Mononuclear cell (primary cell): ENCODE measurements around the gene MED29. TPM values are rescaled to one million over a fixed set of nuclear protein-coding genes. Genes with fewer than 3 reads are reported as not detected.

Experiments used
- H3K27me3 ChIP-seq: 2 replicates; pipeline ENCODE4 v1.6.0; 2011; ENCODE audit warnings: low read length, control low read depth; ENCODE audit not compliant: insufficient read depth
- H3K4me1 ChIP-seq: 2 replicates; pipeline ENCODE4 v1.5.1; 2011; ENCODE audit warnings: mild to moderate bottlenecking, low read length, control low read depth; ENCODE audit not compliant: insufficient read depth
- H3K4me3 ChIP-seq: 2 replicates; pipeline ENCODE4 v1.5.1; 2011; ENCODE audit warnings: mild to moderate bottlenecking, low read length, moderate library complexity
- H3K9me3 ChIP-seq: 2 replicates; pipeline ENCODE4 v1.5.1; 2011; ENCODE audit warnings: low read depth, mild to moderate bottlenecking, control low read depth, low read length
- total RNA-seq: library from RNA; depleted of rRNA; stranded (reverse); fragments of >200 nt; gene quantifications from one replicate; pipeline ENCODE4 v1.2.3, GENCODE V29; 2012

MED29 gene
- total RNA-seq, 1 donor = 21.9 TPM

DNA sequence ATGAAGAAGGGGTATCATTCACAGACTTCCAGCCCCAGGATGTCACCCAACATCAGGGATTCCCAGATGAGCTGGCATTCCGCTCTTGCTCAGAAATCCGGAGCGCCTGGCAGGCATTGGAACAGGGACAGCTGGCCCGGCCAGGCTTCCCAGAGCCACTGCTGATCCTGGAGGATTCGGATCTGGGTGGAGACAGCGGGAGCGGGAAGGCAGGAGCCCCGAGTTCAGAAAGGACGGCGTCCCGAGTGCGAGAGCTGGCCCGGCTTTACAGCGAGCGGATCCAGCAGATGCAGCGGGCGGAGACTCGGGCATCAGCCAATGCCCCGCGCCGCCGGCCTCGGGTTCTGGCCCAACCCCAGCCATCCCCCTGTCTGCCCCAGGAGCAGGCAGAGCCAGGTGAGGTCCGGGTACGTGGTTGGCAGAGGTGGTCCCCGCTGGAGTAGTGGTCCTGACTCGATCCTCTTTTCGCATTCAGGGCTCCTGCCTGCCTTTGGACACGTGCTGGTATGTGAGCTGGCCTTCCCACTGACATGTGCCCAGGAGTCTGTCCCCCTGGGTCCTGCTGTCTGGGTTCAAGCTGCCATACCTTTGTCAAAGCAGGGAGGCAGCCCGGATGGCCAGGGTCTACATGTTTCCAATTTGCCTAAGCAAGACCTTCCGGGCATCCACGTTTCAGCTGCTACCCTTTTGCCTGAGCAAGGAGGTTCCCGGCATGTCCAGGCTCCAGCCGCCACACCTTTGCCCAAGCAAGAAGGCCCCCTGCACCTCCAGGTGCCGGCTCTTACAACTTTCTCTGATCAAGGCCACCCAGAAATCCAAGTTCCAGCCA is 32.3 kb downstream of the MED29 start:
- Histone ChIP-seq H3K4me3 (no peak overlapping the region), H3K4me1 (no peaks in the 10 kb centered on the region), H3K9me3 (no peaks in the 10 kb centered on the region), H3K27me3 (no peaks in the 10 kb centered on the region)

GRCh38 chr19:39424934-39425333 is 33.8 kb downstream of the MED29 start:
- Histone ChIP-seq H3K9me3 (no peaks in the 10 kb centered on the region), H3K27me3 (no peaks in the 10 kb centered on the region), H3K4me1 (no peaks in the 10 kb centered on the region), H3K4me3 (no peak overlapping the region)

DNA sequence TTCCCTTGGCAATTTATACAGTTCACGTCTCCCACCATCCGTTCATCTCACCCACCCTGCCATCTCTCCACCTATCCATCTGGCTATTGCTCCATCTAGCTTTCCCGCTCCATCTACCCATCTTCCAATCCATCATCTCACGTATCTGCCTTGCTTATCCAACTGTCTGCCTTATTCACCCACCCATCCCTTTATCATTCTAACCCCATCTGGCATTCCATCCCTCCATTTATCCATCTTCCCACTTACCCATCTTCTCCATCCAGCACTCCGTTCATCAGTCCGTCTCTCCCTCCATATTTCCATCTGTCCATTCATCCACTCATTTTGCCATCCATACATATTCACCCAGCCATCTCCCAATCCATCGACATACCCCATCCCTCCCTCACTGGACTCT is 34.6 kb downstream of the MED29 start:
- Histone ChIP-seq H3K4me1 (peaks cover 6% of the 10 kb centered on the region), H3K27me3 (no peaks in the 10 kb centered on the region), H3K4me3 (no peak overlapping the region), H3K9me3 (no peaks in the 10 kb centered on the region)

- Histone ChIP-seq H3K9me3 (no peaks in the 10 kb centered on the region), H3K4me3 (no peak overlapping the region), H3K4me1 (peaks cover 9% of the 10 kb centered on the region), H3K27me3 (no peaks in the 10 kb centered on the region)
These were observed 35.0 kb downstream of the MED29 start for GRCh38 chr19:39426170-39426569.

- Histone ChIP-seq H3K4me1 (peaks cover 12% of the 10 kb centered on the region), H3K4me3 (no peak overlapping the region), H3K27me3 (no peaks in the 10 kb centered on the region), H3K9me3 (no peaks in the 10 kb centered on the region)
These were observed 36.5 kb downstream of the MED29 start for GRCh38 chr19:39427707-39428106.

- Histone ChIP-seq H3K4me1 (peaks cover 14% of the 10 kb centered on the region), H3K9me3 (no peaks in the 10 kb centered on the region), H3K4me3 (no peak overlapping the region), H3K27me3 (no peaks in the 10 kb centered on the region)
These were observed 37.3 kb downstream of the MED29 start for GRCh38 chr19:39428283-39429112.

GRCh38 chr19:39430675-39431593 is 39.8 kb downstream of the MED29 start:
- Histone ChIP-seq H3K27me3 (no peaks in the 10 kb centered on the region), H3K4me1 (peaks cover 34% of the 10 kb centered on the region), H3K4me3 (no peak overlapping the region), H3K9me3 (no peaks in the 10 kb centered on the region)

- H3K9me3 ChIP-seq = no peaks in the 10 kb centered on the region
- no peaks in the 10 kb centered on the region for H3K27me3 ChIP-seq
These were observed 41.5 kb downstream of the MED29 start for GRCh38 chr19:39432677-39433025.

DNA sequence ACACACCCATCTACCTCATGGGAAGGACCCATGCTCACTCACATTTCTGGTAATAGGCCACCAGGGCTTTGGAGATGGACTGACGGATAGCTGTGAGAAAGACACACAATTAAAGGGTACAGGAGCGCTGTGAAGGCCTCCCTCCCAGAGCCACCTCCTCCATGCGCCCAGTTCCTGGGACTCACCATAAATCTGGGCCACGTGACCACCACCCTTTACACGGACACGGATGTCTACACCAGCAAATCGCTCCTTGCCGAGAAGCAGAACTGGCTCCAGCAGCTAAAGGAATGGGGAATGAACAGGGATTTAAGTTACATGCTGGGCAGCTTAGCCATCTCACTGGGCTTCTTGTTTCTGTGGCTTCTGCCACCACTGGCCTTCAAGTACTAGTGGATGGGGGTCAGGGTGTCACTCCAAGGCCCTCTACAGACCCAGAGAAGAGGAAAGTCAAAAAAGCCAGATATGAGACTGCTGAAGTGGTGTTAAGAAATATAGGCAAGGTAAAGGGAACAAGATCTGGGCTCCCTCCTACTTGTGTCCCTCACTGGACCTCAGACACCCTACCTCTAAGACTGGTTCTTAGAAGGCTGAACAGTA is 42.4 kb downstream of the MED29 start:
- Histone ChIP-seq H3K27me3 (no peaks in the 10 kb centered on the region), H3K4me1 (peaks cover 43% of the 10 kb centered on the region), H3K4me3 (no peak overlapping the region), H3K9me3 (no peaks in the 10 kb centered on the region)

More at GRCh38 chr19:39432677-39433025, 41.5 kb downstream of the MED29 start:
- Histone ChIP-seq H3K4me3 (no peak overlapping the region), H3K4me1 (peaks cover 43% of the 10 kb centered on the region)

- H3K9me3 ChIP-seq = no peaks in the 10 kb centered on the region
- no peaks in the 10 kb centered on the region for H3K27me3 ChIP-seq
- H3K4me3 ChIP-seq = peak overlapping the region; percentile 83
- peaks cover 43% of the 10 kb centered on the region for H3K4me1 ChIP-seq
These were observed 43.2 kb downstream of the MED29 start for GRCh38 chr19:39434123-39435076.

DNA sequence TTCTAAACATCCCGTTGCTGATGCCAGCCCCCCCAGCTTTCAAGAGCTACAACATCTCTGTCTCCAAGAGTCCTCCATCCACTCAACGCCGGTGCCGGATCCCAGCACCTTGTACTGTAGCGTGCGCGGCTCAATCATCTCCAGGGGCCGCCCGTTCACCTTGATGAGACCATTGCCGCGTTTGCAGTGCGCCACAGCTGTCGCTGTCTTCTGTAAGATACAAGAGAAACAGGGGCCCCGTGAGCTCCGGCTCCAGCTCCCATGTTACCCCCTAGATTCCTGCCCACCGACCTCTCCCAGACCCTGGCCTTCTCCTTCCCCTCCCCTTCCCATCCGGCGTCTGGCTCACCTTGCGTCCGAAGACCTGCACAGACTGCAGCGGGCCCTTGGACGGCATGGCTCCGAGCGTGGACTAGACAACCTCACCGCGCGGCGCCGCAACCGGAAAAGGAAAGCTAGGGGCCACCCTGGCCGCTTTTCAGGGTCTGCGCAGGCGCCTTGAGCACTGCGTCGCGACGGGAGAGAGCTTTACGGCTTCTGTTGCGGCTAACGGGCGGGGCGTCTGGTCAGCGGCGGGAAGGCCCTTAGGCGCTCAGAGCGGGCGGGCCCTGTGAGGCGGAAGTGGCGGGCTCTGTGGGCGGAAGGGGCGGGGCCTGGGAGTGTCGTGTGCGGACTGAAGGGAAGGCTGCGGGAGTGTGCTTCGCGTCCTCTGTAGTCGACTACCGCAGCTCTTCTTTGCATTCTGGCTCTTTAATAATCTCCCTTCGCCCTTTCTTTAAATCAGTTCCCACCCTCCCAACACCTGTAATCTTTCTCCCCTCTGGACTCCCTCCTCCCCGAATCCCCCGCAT is 44.5 kb downstream of the MED29 start, which contains the start of gene RPS16:
Gene RPS16, minus strand, starts transcription at position 451 of the 851 bp plus-strand sequence. Its CDS starts 54 bp downstream, at position 397.
- no peaks in the 10 kb centered on the region for H3K9me3 ChIP-seq
- H3K27me3 ChIP-seq = no peaks in the 10 kb centered on the region
- H3K4me3 ChIP-seq = peak within 1 kb of the TSS; percentile 83
- H3K4me1 ChIP-seq = peaks cover 39% of the 10 kb centered on the region

- peak overlapping the region; percentile 83 for H3K4me3 ChIP-seq
These were observed 45.2 kb downstream of the MED29 start for GRCh38 chr19:39436350-39436716.

More at GRCh38 chr19:39436350-39436716, 45.2 kb downstream of the MED29 start:
- Histone ChIP-seq H3K9me3 (no peaks in the 10 kb centered on the region), H3K27me3 (no peaks in the 10 kb centered on the region), H3K4me1 (peaks cover 37% of the 10 kb centered on the region)
